Subcutaneous abdominal adipose tissue (tissue), 5 donors: ENCODE data around the gene MDH1B.

Experiments used
- H3K27ac ChIP-seq: one replicate; pipeline ENCODE4 v1.7.0; 2013; ENCODE audit warnings: low read depth, mild to moderate bottlenecking, inconsistent platforms, low read length, moderate library complexity
- H3K27me3 ChIP-seq, 5 donors: one replicate each; pipeline ENCODE4 v1.7.0; 2013; ENCODE audit warnings: low read length in 5 of 5, inconsistent platforms in 1 of 5; ENCODE audit not compliant: control insufficient read depth in 5 of 5, insufficient read depth in 4 of 5
- H3K36me3 ChIP-seq, 5 donors: one replicate each; pipeline ENCODE4 v1.7.0; 2013; ENCODE audit warnings: low read length in 5 of 5; ENCODE audit not compliant: control insufficient read depth in 5 of 5, insufficient read depth in 5 of 5
- H3K4me1 ChIP-seq, 5 donors: one replicate each; pipeline ENCODE4 v1.7.0; 2013; ENCODE audit warnings: low read length in 5 of 5, mild to moderate bottlenecking in 3 of 5, moderate library complexity in 1 of 5; ENCODE audit not compliant: control insufficient read depth in 5 of 5, insufficient read depth in 5 of 5
- H3K4me3 ChIP-seq, 5 donors: one replicate each; pipeline ENCODE4 v1.7.0; 2013; ENCODE audit warnings: low read length in 5 of 5, low read depth in 1 of 5
- H3K9ac ChIP-seq, 5 donors: one replicate each; pipeline ENCODE4 v1.7.0; 2013; ENCODE audit warnings: low read length in 5 of 5, mild to moderate bottlenecking in 4 of 5, moderate library complexity in 3 of 5
- H3K9me3 ChIP-seq, 5 donors: one replicate each; pipeline ENCODE4 v1.7.0; 2013; ENCODE audit warnings: low read length in 5 of 5; ENCODE audit not compliant: control insufficient read depth in 5 of 5
- donor health status: healthy.
- donor health status: healthy.
- donor health status: healthy.
- donor health status: healthy.
- donor health status: healthy.

Gene MDH1B

DNA sequence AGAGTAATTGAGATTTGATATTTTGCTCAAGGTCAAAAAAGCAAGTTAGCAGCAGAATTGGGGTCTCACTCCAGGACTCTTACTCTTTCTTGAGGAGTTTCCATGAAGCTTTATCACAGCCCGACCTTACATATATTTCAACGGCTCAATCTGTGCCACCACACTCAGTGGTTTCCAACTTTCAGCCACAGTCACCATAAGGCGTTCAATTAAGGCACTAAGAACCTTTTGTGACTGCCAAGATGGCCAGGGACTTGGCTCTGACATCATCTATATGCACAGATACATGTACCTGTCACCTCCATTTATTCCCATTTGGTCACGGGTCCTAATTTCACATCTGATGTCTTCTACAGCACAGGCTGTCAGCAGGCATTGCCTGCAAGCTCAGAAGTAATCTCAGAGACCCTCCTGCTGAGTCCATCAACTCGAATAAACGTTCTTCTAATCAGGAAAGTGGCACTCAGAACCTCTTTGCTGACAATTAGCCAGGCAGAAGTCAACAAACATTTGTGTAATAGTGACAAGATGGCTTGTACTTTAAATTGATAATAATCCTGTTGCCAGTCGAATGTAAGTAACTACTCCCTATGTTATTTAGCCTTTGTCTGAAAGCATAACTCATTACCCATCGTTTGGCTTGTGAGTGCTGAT lies 63.0 kb downstream of the MDH1B start:
- H3K27me3 ChIP-seq: peaks cover 0 to 4% (median 2%) of the 10 kb centered on the region in 5 donors
- H3K36me3 ChIP-seq: no peaks in the 10 kb centered on the region
- H3K9me3 ChIP-seq: no peaks in the 10 kb centered on the region
- no peak overlapping the region for H3K4me3 ChIP-seq
- H3K9ac ChIP-seq: no peak overlapping the region
- H3K4me1 ChIP-seq: no peaks in the 10 kb centered on the region
- H3K27ac ChIP-seq: no peak overlapping the region

DNA sequence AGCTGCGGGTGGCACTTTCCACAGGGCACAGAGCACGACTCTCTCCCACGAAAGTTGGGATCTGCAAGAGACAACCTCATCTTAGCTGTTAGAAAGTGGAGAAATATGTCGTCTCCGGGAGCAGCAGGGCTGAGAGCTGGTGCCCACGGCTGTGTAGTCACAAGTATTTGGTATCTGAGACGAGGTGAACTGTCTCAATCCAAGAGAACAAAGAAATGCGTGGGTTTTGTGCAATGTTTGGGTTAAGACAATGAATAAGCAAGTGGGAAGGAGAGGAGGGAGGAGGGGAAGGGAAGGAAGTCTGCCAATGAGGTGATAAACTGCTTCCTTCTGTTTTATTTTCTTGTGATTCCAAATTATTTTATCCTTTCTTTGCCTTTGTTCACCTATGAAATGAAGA lies 65.0 kb downstream of the MDH1B start:
- no peak overlapping the region for H3K9ac ChIP-seq
- no peaks in the 10 kb centered on the region for H3K4me1 ChIP-seq
- H3K36me3 ChIP-seq: no peaks in the 10 kb centered on the region
- H3K27ac ChIP-seq: no peak overlapping the region
- H3K9me3 ChIP-seq: no peaks in the 10 kb centered on the region
- no peak overlapping the region for H3K4me3 ChIP-seq
- H3K27me3 ChIP-seq: peaks cover 0 to 4% (median 2%) of the 10 kb centered on the region in 5 donors

DNA sequence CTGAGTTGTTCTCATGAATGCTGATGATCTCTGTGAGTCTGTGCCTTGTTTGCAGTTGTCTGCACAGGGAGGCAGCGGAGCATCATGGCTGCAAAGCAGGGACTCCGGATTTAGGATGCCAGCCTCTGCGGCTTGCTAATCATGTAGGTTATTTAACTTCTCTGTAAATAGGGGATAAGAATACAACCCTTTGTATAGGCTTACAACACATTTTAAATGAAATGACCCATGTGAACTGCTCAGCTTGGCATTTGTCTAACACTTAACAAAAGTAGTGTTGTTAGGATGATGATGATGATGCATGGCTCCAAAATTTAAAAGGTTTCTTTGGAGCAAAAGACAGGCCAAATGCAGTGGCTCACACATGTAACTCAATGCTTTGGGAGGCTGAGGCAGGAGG lies 66.3 kb downstream of the MDH1B start:
- Histone ChIP-seq H3K4me1 (no peaks in the 10 kb centered on the region), H3K36me3 (no peaks in the 10 kb centered on the region), H3K9ac (no peak overlapping the region), H3K27me3 (peaks cover 0 to 4% (median 2%) of the 10 kb centered on the region in 5 donors), H3K27ac (no peak overlapping the region), H3K4me3 (no peak overlapping the region), H3K9me3 (no peaks in the 10 kb centered on the region)

DNA sequence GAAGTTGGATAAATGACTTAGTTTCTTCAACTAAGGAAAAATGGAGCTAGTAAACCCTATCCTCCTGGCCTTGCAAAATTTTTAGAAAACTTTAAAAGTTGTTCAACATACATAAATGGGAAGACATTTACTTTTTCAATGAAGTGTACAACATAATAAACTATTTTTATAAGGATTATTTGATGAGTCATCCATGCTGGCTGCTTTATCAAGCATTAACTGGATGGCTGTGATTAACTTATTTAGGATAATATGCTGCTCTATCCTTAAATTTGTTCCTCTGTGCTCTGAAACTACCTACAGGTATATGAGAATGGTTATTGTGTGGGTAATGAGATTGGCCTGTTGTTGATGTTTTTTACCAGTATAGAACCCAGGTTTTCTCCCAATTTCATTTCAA lies 68.2 kb downstream of the MDH1B start:
- Histone ChIP-seq H3K27ac (no peak overlapping the region), H3K4me1 (no peaks in the 10 kb centered on the region), H3K9ac (no peak overlapping the region), H3K36me3 (no peaks in the 10 kb centered on the region), H3K9me3 (no peaks in the 10 kb centered on the region), H3K27me3 (peaks cover 0 to 4% (median 2%) of the 10 kb centered on the region in 5 donors), H3K4me3 (no peak overlapping the region)

DNA sequence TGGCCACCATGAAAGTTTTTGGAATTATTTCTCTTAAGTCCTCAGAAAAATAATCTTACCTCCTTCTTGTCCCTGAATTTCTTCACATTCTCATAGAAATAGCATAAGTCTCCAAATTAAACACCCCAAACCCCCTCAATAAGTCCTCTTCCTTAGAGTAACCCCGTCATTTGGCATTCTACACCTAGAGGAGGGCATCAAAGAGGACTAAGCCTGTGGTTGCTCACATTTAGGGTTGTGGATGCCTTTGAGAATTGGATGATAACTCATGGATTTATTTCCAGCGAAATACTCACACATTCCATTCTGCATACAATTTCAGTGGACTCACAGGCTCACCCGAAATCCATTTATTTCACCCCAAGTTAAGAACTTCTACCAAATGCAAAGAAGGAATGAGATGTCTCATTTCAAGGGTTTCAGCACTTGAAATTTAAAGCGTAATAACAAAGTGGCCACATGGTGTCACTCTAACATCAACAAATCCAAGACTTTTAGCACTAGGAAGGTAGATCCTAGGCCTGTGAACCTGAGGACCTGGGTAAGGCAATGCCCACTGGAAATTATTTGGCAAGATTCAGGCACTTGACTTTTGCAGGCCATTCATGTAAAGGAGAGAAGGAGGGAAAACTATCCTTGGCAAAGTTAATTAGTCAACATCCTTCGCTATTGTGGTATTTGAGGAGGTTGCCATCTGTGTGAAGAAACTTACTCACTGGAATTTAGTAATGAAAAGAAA lies 71.6 kb downstream of the MDH1B start:
- H3K27ac ChIP-seq: no peak overlapping the region
- no peaks in the 10 kb centered on the region for H3K27me3 ChIP-seq
- no peak overlapping the region for H3K4me3 ChIP-seq
- no peaks in the 10 kb centered on the region for H3K36me3 ChIP-seq
- no peaks in the 10 kb centered on the region for H3K9me3 ChIP-seq
- H3K9ac ChIP-seq: peak overlapping the region in 1 of 5 donors; percentile 4
- H3K4me1 ChIP-seq: no peaks in the 10 kb centered on the region

DNA sequence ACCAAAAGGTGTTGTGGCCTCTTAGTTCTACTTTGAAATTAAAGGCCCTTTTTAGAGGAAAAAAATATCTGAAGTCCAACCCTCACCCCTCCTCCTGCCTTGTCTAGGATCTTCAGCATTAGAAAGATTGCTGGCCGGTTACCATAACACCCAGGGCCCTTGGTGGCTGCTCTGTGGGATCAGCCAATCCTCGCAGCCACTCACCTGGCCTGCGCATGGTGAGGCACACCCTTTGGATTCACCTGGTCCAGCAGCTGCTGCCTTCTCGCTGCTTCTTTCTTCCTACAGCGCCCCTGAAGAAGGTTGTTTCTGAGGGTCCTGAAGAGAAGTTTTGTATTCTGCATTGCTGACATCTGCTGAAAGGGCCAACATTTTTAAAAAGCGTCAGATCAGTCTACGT lies 72.2 kb downstream of the MDH1B start:
- no peaks in the 10 kb centered on the region for H3K27me3 ChIP-seq
- H3K9ac ChIP-seq: peak overlapping the region in 1 of 5 donors; percentile 4
- no peaks in the 10 kb centered on the region for H3K36me3 ChIP-seq
- no peaks in the 10 kb centered on the region for H3K9me3 ChIP-seq
- H3K4me3 ChIP-seq: no peak overlapping the region
- H3K27ac ChIP-seq: no peak overlapping the region
- H3K4me1 ChIP-seq: no peaks in the 10 kb centered on the region

DNA sequence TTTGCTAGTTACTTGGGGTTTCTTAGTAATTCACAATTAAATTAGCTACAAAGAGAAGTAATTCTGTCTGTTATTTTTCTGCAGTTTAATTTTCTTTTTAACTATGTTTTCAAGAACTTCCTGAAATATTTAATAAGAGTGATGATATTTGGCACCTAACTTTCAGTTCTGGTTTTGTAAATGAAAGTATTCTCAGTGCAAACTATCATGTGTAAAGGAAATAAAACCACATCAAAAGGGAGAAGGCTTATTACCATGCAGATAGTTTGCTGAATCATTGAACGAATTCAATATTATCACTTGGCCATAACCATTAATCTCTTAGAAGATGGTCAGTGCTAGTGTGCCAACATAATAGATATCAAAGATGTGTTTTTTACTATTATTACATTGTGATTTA lies 76.1 kb downstream of the MDH1B start:
- Histone ChIP-seq H3K9ac (no peak overlapping the region), H3K27ac (no peak overlapping the region), H3K9me3 (no peaks in the 10 kb centered on the region), H3K4me3 (no peak overlapping the region), H3K27me3 (peaks cover 0 to 8% (median 0%) of the 10 kb centered on the region in 5 donors), H3K36me3 (no peaks in the 10 kb centered on the region), H3K4me1 (no peaks in the 10 kb centered on the region)

DNA sequence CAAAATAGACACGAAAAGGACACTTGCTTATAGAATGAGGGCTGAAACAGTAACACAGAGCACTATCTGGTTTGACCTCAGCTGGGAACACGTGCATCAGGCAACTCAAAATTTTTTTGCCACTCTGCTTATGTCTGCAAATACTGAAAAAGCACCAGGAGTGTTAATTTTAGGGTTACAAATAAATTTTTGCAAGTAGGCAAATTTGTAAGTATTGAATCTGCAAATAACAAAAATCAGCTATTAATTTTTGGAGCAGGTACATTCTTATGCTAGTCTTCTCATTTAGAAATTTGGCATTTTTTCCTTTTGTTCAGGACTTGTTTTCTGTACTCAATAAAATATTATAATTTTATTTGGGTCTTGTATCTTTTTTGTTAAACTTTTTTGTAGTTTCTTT lies 76.7 kb downstream of the MDH1B start:
- Histone ChIP-seq H3K27ac (no peak overlapping the region), H3K4me3 (no peak overlapping the region), H3K9ac (no peak overlapping the region), H3K9me3 (no peaks in the 10 kb centered on the region), H3K4me1 (no peaks in the 10 kb centered on the region), H3K27me3 (peaks cover 0 to 8% (median 0%) of the 10 kb centered on the region in 5 donors), H3K36me3 (no peaks in the 10 kb centered on the region)
